ENCODE results near the gene ATP2B2. TPM values are rescaled to one million over a fixed set of nuclear protein-coding genes. Genes with fewer than 3 reads are reported as not detected.

The ATP2B2 gene
- polyA plus RNA-seq, 2 of the 4 experiments (the other 2 are of a cell fraction) = 0.03 to 0.04 TPM

- no peak for FAIRE-seq
- H3K9me3 ChIP-seq = no peaks in the 10 kb centered on the region
- H3K4me1 ChIP-seq = no peaks in the 10 kb centered on the region
- TF ChIP-seq RCOR1 (IDR thresholded peaks at IDR 0.05; ENCODE audit: low read depth, low read length) (no peak), MYC (IDR thresholded peaks at IDR 0.05; ENCODE audit: borderline replicate concordance, low read length) (no peak), RARB (CRISPR knock-in tag; IDR thresholded peaks at IDR 0.05) (no peak), JUN (IDR thresholded peaks at IDR 0.05) (no peak), EHF (CRISPR knock-in tag; IDR thresholded peaks at IDR 0.05) (no peak), ZFP36 (IDR thresholded peaks at IDR 0.05; ENCODE audit: borderline replicate concordance, partially characterized antibody) (no peak), BHLHE40 (IDR thresholded peaks at IDR 0.05; ENCODE audit: low read depth, low read length) (no peak), NFE2L2 (conservative IDR thresholded peaks at IDR 0.05; ENCODE audit: low read length) (no peak), HES2 (IDR thresholded peaks at IDR 0.05) (no peak), ELK1 (IDR thresholded peaks at IDR 0.05; ENCODE audit: low read depth, low read length) (no peak), REST (IDR thresholded peaks at IDR 0.05) (no peak), SMC3 (IDR thresholded peaks at IDR 0.05) (no peak), TFCP2L1 (CRISPR knock-in tag; IDR thresholded peaks at IDR 0.05) (no peak), RNF2 (IDR thresholded peaks at IDR 0.05; ENCODE audit: borderline replicate concordance, low read depth) (no peak), RFX5 (IDR thresholded peaks at IDR 0.05) (no peak), ZNF302 (CRISPR knock-in tag; IDR thresholded peaks at IDR 0.05) (no peak)
- 24% methylated on average over 4 of the region's 4 CpGs for WGBS (ENCODE audit: missing lambda C conversion rate)
- POLR2A ChIA-PET = no interaction called here
- no peak overlapping the region for H3K4me3 ChIP-seq
- ATAC-seq = no peak
- CTCF ChIA-PET = interaction anchor here (1.3 kb wide), 1 partner anchor 10 kb away, joined by 3 read pairs; no protein-coding TSS in a partner anchor
- no peak overlapping the region for H3K4me2 ChIP-seq
- no peak for DNase-seq (ENCODE audit: low read depth in 1 of 2, low spot score in 1 of 2)
- no peak overlapping the region for H3K27ac ChIP-seq
These were observed 28.7 kb upstream of the ATP2B2 start for GRCh38 chr3:10534066-10534465.

- H3K4me1 ChIP-seq = no peaks in the 10 kb centered on the region
- ChIA-PET CTCF (no interaction called here), POLR2A (no interaction called here)
- no peak for ATAC-seq
- no peak for DNase-seq (ENCODE audit: low read depth in 1 of 2, low spot score in 1 of 2)
- H3K4me3 ChIP-seq = no peak overlapping the region
- no peak overlapping the region for H3K27ac ChIP-seq
- no peak for FAIRE-seq
- no peaks in the 10 kb centered on the region for H3K9me3 ChIP-seq
- H3K4me2 ChIP-seq = no peak overlapping the region
- no peak for TF ChIP-seq TP53 (CRISPR knock-in tag; IDR thresholded peaks at IDR 0.05)
- no peak for TF ChIP-seq EP300 (IDR thresholded peaks at IDR 0.05)
- no peak for TF ChIP-seq NFE2L2 (conservative IDR thresholded peaks at IDR 0.05; ENCODE audit: low read length)
- TF ChIP-seq USF2 (IDR thresholded peaks at IDR 0.05) = no peak
- no peak for TF ChIP-seq REST (IDR thresholded peaks at IDR 0.05)
- TF ChIP-seq ZC3H11A (IDR thresholded peaks at IDR 0.05) = no peak
- no peak for TF ChIP-seq TFCP2L1 (CRISPR knock-in tag; IDR thresholded peaks at IDR 0.05)
- TF ChIP-seq NR3C1 (IDR thresholded peaks at IDR 0.05) = no peak
- TF ChIP-seq KDM1A (IDR thresholded peaks at IDR 0.05; ENCODE audit: low read depth) = no peak
- TF ChIP-seq RARB (CRISPR knock-in tag; IDR thresholded peaks at IDR 0.05) = no peak
- no peak for TF ChIP-seq HOXB13 (CRISPR knock-in tag; IDR thresholded peaks at IDR 0.05; ENCODE audit: low read depth)
- no peak for TF ChIP-seq POLR2AphosphoS2 (conservative IDR thresholded peaks at IDR 0.05; ENCODE audit: low read length)
- TF ChIP-seq ZFP36 (IDR thresholded peaks at IDR 0.05; ENCODE audit: borderline replicate concordance, partially characterized antibody) = no peak
- TF ChIP-seq ATOH8 (CRISPR knock-in tag; IDR thresholded peaks at IDR 0.05; ENCODE audit: low read depth) = no peak
- no peak for TF ChIP-seq BHLHE40 (IDR thresholded peaks at IDR 0.05; ENCODE audit: low read depth, low read length)
- no peak for TF ChIP-seq HMGXB4 (CRISPR knock-in tag; IDR thresholded peaks at IDR 0.05; ENCODE audit: borderline replicate concordance)
These were observed 28.3 kb upstream of the ATP2B2 start for GRCh38 chr3:10533737-10534023.
